PC-9 (cell line): ENCODE results near the gene MORN5.

Experiments used
- EZH2 ChIP-seq: fragments of 200-600 bp; sonication (generic); IDR thresholded peaks from 2 replicates; pipeline ENCODE4 v1.8.0; 2017; ENCODE audit warnings: antibody characterized with exemption, low read depth
- TF ChIP-seq, protein P1 (sequence below): fragments of 200-600 bp; sonication (generic); conservative IDR thresholded peaks from 2 replicates; pipeline ENCODE4 v1.6.1; 2017; ENCODE audit warnings: mixed run types, antibody characterized with exemption, mild to moderate bottlenecking, moderate library complexity

DNA sequence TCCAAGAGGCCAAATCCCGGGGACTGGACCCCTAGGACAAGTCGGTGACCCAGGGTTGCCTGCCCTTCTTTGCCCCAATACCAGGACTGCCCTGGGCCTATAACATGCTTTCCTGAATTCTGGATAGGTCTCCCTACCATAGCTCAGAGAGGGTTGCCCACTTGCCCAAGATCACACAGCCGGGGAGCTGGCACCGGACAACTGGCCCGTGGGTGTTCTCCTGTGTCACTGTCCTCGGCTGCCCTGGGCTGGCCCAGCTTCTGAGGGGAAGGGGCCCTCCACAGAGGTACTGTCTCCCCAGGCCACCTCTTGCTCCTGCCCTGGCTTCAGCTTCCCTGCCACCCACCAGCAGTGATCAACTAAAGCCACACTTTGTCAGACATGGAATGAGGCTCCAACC is 37.8 kb upstream of the MORN5 start:
- TF ChIP-seq, protein P1, sequence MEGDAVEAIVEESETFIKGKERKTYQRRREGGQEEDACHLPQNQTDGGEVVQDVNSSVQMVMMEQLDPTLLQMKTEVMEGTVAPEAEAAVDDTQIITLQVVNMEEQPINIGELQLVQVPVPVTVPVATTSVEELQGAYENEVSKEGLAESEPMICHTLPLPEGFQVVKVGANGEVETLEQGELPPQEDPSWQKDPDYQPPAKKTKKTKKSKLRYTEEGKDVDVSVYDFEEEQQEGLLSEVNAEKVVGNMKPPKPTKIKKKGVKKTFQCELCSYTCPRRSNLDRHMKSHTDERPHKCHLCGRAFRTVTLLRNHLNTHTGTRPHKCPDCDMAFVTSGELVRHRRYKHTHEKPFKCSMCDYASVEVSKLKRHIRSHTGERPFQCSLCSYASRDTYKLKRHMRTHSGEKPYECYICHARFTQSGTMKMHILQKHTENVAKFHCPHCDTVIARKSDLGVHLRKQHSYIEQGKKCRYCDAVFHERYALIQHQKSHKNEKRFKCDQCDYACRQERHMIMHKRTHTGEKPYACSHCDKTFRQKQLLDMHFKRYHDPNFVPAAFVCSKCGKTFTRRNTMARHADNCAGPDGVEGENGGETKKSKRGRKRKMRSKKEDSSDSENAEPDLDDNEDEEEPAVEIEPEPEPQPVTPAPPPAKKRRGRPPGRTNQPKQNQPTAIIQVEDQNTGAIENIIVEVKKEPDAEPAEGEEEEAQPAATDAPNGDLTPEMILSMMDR, result no peak
- no peak for TF ChIP-seq EZH2
